SH-SY5Y (cell line): Measurements from ENCODE around the gene ASRGL1.

ENCODE experiments used
- GATA2 ChIP-seq: IDR thresholded peaks from 2 replicates; pipeline ENCODE4 v1.6.1; 2011; ENCODE audit warnings: mild to moderate bottlenecking, low read depth, low read length
- GATA3 ChIP-seq: IDR thresholded peaks from 2 replicates; pipeline ENCODE4 v1.6.1; 2011; ENCODE audit warnings: low read depth, mild to moderate bottlenecking, low read length, moderate library complexity

The ASRGL1 gene

GRCh38 chr11:62402226-62402959, 65.1 kb downstream of the ASRGL1 start:
- no peak for TF ChIP-seq GATA2
- TF ChIP-seq GATA3: no peak

DNA sequence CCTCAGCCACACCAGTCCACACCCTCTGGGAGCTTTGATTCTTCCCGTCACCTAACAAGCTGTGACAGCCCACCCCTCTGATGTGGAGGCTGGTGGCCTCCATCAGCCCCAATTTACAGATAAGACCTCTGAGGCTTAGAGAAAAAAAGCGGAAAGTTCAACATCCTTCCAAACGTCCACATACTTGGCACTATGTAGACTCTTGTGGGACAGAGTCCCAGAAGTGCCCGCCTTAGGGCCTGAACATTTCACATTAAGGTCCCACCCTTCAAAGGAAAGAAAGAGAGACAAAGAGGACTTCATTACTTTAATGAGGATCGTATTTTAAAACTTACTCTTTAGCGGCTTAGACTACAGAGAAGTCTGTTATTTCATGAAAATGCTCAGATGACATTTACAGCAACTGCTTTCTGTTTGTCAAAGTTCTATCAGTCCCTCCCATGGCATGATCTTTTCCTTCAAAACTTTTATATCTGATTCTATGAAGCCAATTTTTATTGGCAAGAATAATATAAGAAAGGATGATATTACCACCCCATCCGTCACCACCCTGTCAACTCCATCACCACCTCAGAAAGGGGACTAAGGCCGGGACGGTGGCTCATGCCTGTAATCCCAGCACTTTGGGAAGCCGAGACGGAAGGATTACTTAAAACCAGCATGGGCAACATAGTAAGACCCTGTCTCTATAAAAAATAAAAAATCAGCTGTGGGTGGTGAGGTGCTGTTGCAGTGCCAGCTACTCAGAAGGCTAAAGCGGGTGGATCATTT, 65.9 kb downstream of the ASRGL1 start:
- TF ChIP-seq GATA2 (no peak), GATA3 (no peak)

- TF ChIP-seq GATA3 (no peak), GATA2 (no peak)
These were observed 67.2 kb downstream of the ASRGL1 start for GRCh38 chr11:62404435-62404834.

DNA sequence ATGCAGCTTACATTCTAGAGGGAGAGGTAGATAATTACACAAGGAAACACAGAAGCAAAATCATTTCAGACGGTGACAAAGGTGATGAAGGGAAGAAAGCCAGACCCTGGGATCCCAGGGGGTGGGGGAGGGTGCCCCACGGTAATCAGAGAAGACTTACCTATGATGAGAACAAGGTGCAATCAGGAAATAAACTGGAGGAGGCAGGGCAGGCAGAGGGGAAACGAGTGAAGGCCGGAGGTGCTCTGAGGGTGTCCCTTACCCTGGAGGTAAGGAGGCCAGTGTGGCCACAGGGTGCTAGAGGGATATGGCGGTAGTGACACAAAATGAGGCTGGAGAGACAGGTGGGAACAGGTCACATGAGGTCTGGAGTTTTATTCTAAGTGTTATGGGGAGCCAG, 67.7 kb downstream of the ASRGL1 start:
- TF ChIP-seq GATA3 (no peak), GATA2 (no peak)

- TF ChIP-seq GATA3 (no peak), GATA2 (no peak)
These were observed 68.8 kb downstream of the ASRGL1 start for GRCh38 chr11:62406034-62406433.

- TF ChIP-seq GATA3 (no peak), GATA2 (peak; percentile 45; the same call in 1 of the 2 replicates)
These were observed 72.6 kb downstream of the ASRGL1 start for GRCh38 chr11:62409831-62410230.

- no peak for TF ChIP-seq GATA2
- no peak for TF ChIP-seq GATA3
These were observed 73.7 kb downstream of the ASRGL1 start for GRCh38 chr11:62410972-62411371.

DNA sequence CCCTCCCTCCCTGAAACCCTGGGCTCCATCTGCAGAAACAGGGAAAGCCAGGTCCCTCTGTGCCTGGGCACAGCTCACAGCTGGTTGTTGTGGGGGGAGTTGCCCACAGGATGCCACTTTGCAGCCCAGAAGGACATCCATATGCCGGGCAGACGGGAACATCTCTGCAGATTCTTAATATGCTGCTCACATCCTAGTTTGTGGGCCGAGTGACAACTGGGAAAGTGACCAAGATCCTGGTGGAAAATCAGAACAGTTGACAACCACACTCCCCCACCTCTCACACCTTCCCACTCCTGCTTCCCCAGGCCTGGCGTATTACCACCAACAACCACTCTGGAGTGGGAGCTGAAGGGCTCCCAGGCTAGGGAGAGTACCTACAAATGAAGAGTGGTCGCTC, 74.3 kb downstream of the ASRGL1 start:
- TF ChIP-seq GATA2 (no peak), GATA3 (no peak)

- TF ChIP-seq GATA3 (no peak), GATA2 (no peak)
These were observed 75.9 kb downstream of the ASRGL1 start for GRCh38 chr11:62413060-62413696.

DNA sequence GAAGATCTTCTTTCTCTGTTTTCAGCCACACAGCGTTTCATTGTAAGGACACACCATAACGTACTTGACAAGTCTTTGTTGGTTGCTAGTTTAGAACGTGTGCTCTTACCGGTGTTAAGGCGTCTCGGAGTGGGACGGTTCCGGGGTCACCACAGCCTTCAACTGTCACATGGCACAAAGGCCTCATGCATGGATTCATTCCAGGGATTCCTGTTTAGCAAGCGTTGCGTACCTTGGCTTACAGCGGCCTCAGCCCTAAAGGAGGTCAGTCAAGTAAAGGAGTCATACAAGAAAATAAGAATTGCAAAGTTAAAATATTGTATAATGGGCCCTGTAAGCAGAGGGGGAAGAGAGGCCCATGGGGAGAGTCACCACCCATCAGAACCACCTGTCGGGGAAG, 79.3 kb downstream of the ASRGL1 start:
- TF ChIP-seq GATA3 (no peak), GATA2 (no peak)

GRCh38 chr11:62418136-62418535, 80.9 kb downstream of the ASRGL1 start:
- TF ChIP-seq GATA3 (no peak), GATA2 (no peak)

DNA sequence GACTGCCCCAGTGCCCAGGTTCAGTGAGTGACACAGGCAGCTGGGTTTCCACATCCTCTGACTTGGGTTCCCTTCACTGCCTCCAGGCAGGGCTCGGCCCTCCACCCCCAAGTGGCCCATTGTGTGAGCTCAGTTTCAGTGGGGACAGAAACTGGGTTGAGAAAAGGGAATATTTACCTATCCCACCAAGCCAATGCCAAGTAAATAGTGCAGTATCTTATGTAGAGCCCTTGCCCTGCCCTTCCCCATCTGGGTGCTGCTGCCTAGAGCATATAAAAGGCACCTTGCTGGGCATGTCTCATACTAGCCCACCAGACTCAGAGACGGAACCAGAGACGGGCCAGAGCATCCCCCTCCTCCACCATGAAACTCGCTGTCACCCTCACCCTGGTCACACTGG, 81.5 kb downstream of the ASRGL1 start, which contains the start of gene SCGB1A1:
TSS of gene SCGB1A1 (plus strand) at position 301 of the 400 bp plus-strand sequence. CDS start at position 364, 63 bp downstream.
- TF ChIP-seq GATA2 (no peak), GATA3 (no peak)

GRCh38 chr11:62419314-62419929, 82.2 kb downstream of the ASRGL1 start:
- TF ChIP-seq GATA2 (no peak), GATA3 (no peak)

GRCh38 chr11:62419943-62420342, 82.7 kb downstream of the ASRGL1 start:
- TF ChIP-seq GATA2 (no peak), GATA3 (no peak)

- TF ChIP-seq GATA3 (no peak), GATA2 (no peak)
These were observed 83.6 kb downstream of the ASRGL1 start for GRCh38 chr11:62420882-62421281.
